WTC11 (cell line): ENCODE data around the gene TMEM218. TPM values are rescaled to one million over a fixed set of nuclear protein-coding genes. Genes with fewer than 3 reads are reported as not detected.

ENCODE experiments used
- ATAC-seq: fragments of 200-7000 bp; cut with Tn5 transposase; 2 replicates; pipeline ENCODE4 v1.10.0; 2021; ENCODE audit warnings: mild to moderate bottlenecking, moderate library complexity
- CTCF ChIA-PET: fragments of 300-600 bp; sonication (Branson Sonifier 250); formaldehyde crosslinking; loops from one replicate; lab custom pipeline; 2021; ENCODE audit warnings: antibody characterized with exemption; lab: Charles Lee
- POLR2A ChIA-PET: fragments of 350-600 bp; sonication (Branson Sonifier 250); formaldehyde crosslinking; loops from one replicate; lab custom pipeline; 2021; ENCODE audit warnings: antibody characterized with exemption; lab: Charles Lee
- DNase-seq: peaks from one replicate; pipeline ENCODE4 v3.0.0; 2021; ENCODE audit warnings: low spot score
- H3K27ac Mint-ChIP-seq: 2 replicates; pipeline ENCODE4 v1.8.0; 2021; ENCODE audit warnings: mixed read lengths
- H3K27me3 Mint-ChIP-seq: 2 replicates; pipeline ENCODE4 v1.8.0; 2021; ENCODE audit warnings: low read depth, mild to moderate bottlenecking, moderate library complexity, mixed read lengths
- H3K36me3 Mint-ChIP-seq: 2 replicates; pipeline ENCODE4 v1.8.0; 2021; ENCODE audit warnings: mixed read lengths
- H3K4me1 Mint-ChIP-seq: 2 replicates; pipeline ENCODE4 v1.8.0; 2022; ENCODE audit warnings: mixed read lengths
- H3K4me3 Mint-ChIP-seq: 2 replicates; pipeline ENCODE4 v1.8.0; 2021; ENCODE audit warnings: mild to moderate bottlenecking, moderate library complexity, mixed read lengths
- H3K9me3 Mint-ChIP-seq: 2 replicates; pipeline ENCODE4 v1.8.0; 2021; ENCODE audit warnings: mixed read lengths
- ELF4 ChIP-seq: sonication (generic); formaldehyde crosslinking; IDR thresholded peaks from 2 replicates; pipeline ENCODE4 v1.8.1; 2022; ENCODE audit warnings: low read depth, mild to moderate bottlenecking, moderate library complexity, missing genetic modification reagents
- FOXK1 ChIP-seq: sonication (generic); formaldehyde crosslinking; IDR thresholded peaks from 2 replicates; pipeline ENCODE4 v1.8.0; 2022; ENCODE audit warnings: mild to moderate bottlenecking, moderate library complexity, missing genetic modification reagents
- HMGA2 ChIP-seq: fragments of 250-450 bp; sonication (Bioruptor Pico); IDR thresholded peaks from 2 replicates; pipeline ENCODE4 v1.4.0; 2021; ENCODE audit warnings: mild to moderate bottlenecking, moderate library complexity
- IRF2 ChIP-seq: sonication (generic); formaldehyde crosslinking; IDR thresholded peaks from 2 replicates; pipeline ENCODE4 v1.8.0; 2022; ENCODE audit warnings: low read depth, missing genetic modification reagents, borderline replicate concordance
- KAT7 ChIP-seq: sonication (generic); formaldehyde crosslinking; IDR thresholded peaks from 2 replicates; pipeline ENCODE4 v1.8.1; 2023; ENCODE audit warnings: missing genetic modification reagents, mild to moderate bottlenecking, borderline replicate concordance
- MYBL2 ChIP-seq: sonication (generic); formaldehyde crosslinking; IDR thresholded peaks from 2 replicates; pipeline ENCODE4 v1.8.1; 2023; ENCODE audit warnings: mild to moderate bottlenecking, moderate library complexity, missing genetic modification reagents
- NFE2L1 ChIP-seq: sonication (generic); formaldehyde crosslinking; IDR thresholded peaks from 2 replicates; pipeline ENCODE4 v1.8.1; 2023; ENCODE audit warnings: missing genetic modification reagents
- NFYB ChIP-seq: sonication (generic); formaldehyde crosslinking; conservative IDR thresholded peaks from 2 replicates; pipeline ENCODE4 v1.8.0; 2022; ENCODE audit warnings: low read depth, missing genetic modification reagents
- TEAD1 ChIP-seq: sonication (generic); formaldehyde crosslinking; IDR thresholded peaks from 2 replicates; pipeline ENCODE4 v1.8.0; 2022; ENCODE audit warnings: mild to moderate bottlenecking, missing genetic modification reagents
- TEAD4 ChIP-seq: sonication (generic); formaldehyde crosslinking; IDR thresholded peaks from 2 replicates; pipeline ENCODE4 v1.8.0; 2022; ENCODE audit warnings: mild to moderate bottlenecking, missing genetic modification reagents
- ZBTB21 ChIP-seq: sonication (generic); formaldehyde crosslinking; IDR thresholded peaks from 2 replicates; pipeline ENCODE4 v1.8.1; 2023; ENCODE audit warnings: mild to moderate bottlenecking, missing genetic modification reagents, borderline replicate concordance
- ZNF396 ChIP-seq: fragments of 250-450 bp; sonication (Bioruptor Pico); IDR thresholded peaks from 2 replicates; pipeline ENCODE4 v1.8.0; 2021; ENCODE audit warnings: mild to moderate bottlenecking, moderate library complexity, borderline replicate concordance
- total RNA-seq: library from RNA; stranded (reverse); gene quantifications from 3 replicates; pipeline ENCODE4 v1.2.3, GENCODE V29; 2021
- TF ChIP-seq, protein P1 (sequence below): sonication (generic); formaldehyde crosslinking; IDR thresholded peaks from 2 replicates; pipeline ENCODE4 v1.8.0; 2022; ENCODE audit warnings: missing genetic modification reagents
- TF ChIP-seq, protein P2 (sequence below): sonication (generic); formaldehyde crosslinking; IDR thresholded peaks from 2 replicates; pipeline ENCODE4 v1.8.1; 2023; ENCODE audit warnings: mild to moderate bottlenecking, missing genetic modification reagents, borderline replicate concordance
- TF ChIP-seq, protein P3 (sequence below): sonication (generic); formaldehyde crosslinking; IDR thresholded peaks from 2 replicates; pipeline ENCODE4 v1.8.0; 2023; ENCODE audit warnings: mild to moderate bottlenecking, missing genetic modification reagents
- TF ChIP-seq, protein P4 (sequence below): fragments of 250-450 bp; sonication (Bioruptor Pico); IDR thresholded peaks from 2 replicates; pipeline ENCODE4 v1.9.0; 2021; ENCODE audit warnings: mild to moderate bottlenecking
- TF ChIP-seq, protein P5 (sequence below): fragments of 200-600 bp; IDR thresholded peaks from 2 replicates; pipeline ENCODE4 v1.8.0; 2022; ENCODE audit warnings: antibody characterized with exemption
- TF ChIP-seq, protein P6 (sequence below): sonication (generic); formaldehyde crosslinking; IDR thresholded peaks from 2 replicates; pipeline ENCODE4 v1.8.1; 2023; ENCODE audit warnings: mild to moderate bottlenecking, missing genetic modification reagents
- TF ChIP-seq, protein P7 (sequence below): sonication (generic); formaldehyde crosslinking; IDR thresholded peaks from 2 replicates; pipeline ENCODE4 v1.8.1; 2022; ENCODE audit warnings: low read depth, mild to moderate bottlenecking, moderate library complexity, missing genetic modification reagents, borderline replicate concordance

The TMEM218 gene
- total RNA-seq, 1 experiment from 2014 or later, result 10.3 TPM

DNA sequence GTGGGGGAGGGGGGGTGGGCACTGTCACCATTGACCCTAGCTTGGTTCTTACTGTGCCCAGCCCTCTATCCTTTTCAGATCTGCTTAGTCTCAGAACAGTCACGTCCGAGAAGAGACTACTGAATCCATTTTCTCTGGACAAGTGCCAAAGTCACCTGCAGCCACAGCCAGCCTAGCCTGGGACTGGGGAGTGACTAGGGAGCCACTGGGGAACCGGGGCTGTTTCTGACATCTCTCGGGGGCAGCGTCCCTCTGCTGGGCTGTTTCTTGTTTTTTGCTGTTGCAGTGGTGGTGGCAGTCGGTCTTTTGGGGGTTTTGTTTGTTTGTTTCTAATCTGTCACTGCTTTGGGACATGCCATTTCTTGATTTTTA lies 39.6 kb downstream of the TMEM218 start (continued):
- TF ChIP-seq, protein P1, sequence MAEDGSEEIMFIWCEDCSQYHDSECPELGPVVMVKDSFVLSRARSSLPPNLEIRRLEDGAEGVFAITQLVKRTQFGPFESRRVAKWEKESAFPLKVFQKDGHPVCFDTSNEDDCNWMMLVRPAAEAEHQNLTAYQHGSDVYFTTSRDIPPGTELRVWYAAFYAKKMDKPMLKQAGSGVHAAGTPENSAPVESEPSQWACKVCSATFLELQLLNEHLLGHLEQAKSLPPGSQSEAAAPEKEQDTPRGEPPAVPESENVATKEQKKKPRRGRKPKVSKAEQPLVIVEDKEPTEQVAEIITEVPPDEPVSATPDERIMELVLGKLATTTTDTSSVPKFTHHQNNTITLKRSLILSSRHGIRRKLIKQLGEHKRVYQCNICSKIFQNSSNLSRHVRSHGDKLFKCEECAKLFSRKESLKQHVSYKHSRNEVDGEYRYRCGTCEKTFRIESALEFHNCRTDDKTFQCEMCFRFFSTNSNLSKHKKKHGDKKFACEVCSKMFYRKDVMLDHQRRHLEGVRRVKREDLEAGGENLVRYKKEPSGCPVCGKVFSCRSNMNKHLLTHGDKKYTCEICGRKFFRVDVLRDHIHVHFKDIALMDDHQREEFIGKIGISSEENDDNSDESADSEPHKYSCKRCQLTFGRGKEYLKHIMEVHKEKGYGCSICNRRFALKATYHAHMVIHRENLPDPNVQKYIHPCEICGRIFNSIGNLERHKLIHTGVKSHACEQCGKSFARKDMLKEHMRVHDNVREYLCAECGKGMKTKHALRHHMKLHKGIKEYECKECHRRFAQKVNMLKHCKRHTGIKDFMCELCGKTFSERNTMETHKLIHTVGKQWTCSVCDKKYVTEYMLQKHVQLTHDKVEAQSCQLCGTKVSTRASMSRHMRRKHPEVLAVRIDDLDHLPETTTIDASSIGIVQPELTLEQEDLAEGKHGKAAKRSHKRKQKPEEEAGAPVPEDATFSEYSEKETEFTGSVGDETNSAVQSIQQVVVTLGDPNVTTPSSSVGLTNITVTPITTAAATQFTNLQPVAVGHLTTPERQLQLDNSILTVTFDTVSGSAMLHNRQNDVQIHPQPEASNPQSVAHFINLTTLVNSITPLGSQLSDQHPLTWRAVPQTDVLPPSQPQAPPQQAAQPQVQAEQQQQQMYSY (CRISPR knock-in tag), result no peak
- no peak for TF ChIP-seq FOXK1 (CRISPR knock-in tag)
- no peak for TF ChIP-seq NFE2L1 (CRISPR knock-in tag)
- TF ChIP-seq, protein P2, sequence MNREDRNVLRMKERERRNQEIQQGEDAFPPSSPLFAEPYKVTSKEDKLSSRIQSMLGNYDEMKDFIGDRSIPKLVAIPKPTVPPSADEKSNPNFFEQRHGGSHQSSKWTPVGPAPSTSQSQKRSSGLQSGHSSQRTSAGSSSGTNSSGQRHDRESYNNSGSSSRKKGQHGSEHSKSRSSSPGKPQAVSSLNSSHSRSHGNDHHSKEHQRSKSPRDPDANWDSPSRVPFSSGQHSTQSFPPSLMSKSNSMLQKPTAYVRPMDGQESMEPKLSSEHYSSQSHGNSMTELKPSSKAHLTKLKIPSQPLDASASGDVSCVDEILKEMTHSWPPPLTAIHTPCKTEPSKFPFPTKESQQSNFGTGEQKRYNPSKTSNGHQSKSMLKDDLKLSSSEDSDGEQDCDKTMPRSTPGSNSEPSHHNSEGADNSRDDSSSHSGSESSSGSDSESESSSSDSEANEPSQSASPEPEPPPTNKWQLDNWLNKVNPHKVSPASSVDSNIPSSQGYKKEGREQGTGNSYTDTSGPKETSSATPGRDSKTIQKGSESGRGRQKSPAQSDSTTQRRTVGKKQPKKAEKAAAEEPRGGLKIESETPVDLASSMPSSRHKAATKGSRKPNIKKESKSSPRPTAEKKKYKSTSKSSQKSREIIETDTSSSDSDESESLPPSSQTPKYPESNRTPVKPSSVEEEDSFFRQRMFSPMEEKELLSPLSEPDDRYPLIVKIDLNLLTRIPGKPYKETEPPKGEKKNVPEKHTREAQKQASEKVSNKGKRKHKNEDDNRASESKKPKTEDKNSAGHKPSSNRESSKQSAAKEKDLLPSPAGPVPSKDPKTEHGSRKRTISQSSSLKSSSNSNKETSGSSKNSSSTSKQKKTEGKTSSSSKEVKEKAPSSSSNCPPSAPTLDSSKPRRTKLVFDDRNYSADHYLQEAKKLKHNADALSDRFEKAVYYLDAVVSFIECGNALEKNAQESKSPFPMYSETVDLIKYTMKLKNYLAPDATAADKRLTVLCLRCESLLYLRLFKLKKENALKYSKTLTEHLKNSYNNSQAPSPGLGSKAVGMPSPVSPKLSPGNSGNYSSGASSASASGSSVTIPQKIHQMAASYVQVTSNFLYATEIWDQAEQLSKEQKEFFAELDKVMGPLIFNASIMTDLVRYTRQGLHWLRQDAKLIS (CRISPR knock-in tag), result no peak
- TF ChIP-seq ZBTB21 (CRISPR knock-in tag), result no peak
- no peak for TF ChIP-seq TEAD1 (CRISPR knock-in tag)
- TF ChIP-seq IRF2, result no peak

DNA sequence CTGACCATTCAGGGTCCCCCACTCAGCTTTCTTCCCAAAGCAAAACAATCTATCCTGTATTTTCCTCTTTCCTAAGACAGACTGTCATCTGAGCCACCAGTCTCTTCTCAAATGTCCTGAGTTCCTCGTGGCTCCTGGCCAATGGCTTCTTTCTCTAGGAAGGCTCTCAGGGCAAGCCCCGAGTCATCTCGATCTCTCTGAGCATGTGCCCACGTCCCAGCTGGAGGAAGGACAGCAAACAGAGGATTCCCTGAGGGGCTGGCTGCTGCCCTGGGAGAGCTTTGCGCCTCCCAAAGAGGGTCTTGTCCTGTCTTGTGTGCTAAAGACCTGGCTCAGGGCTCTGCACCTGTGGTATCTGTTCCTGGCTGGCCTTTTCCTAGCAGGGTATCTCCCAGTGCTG lies 40.0 kb downstream of the TMEM218 start:
- POLR2A ChIA-PET, result no interaction called here
- Mint-ChIP-seq H3K9me3 (no peaks in the 10 kb centered on the region), H3K4me1 (peaks cover 16% of the 10 kb centered on the region), H3K27me3 (peaks cover under 1% of the 10 kb centered on the region; the same call in 1 of the 2 replicates), H3K4me3 (no peak overlapping the region), H3K36me3 (no peaks in the 10 kb centered on the region), H3K27ac (no peak overlapping the region)
- ATAC-seq (no peak), DNase-seq (no peak)
- no peak for TF ChIP-seq TEAD4 (CRISPR knock-in tag)
- no peak for TF ChIP-seq KAT7 (CRISPR knock-in tag)
- TF ChIP-seq NFYB (CRISPR knock-in tag), result no peak
- TF ChIP-seq, protein P3, sequence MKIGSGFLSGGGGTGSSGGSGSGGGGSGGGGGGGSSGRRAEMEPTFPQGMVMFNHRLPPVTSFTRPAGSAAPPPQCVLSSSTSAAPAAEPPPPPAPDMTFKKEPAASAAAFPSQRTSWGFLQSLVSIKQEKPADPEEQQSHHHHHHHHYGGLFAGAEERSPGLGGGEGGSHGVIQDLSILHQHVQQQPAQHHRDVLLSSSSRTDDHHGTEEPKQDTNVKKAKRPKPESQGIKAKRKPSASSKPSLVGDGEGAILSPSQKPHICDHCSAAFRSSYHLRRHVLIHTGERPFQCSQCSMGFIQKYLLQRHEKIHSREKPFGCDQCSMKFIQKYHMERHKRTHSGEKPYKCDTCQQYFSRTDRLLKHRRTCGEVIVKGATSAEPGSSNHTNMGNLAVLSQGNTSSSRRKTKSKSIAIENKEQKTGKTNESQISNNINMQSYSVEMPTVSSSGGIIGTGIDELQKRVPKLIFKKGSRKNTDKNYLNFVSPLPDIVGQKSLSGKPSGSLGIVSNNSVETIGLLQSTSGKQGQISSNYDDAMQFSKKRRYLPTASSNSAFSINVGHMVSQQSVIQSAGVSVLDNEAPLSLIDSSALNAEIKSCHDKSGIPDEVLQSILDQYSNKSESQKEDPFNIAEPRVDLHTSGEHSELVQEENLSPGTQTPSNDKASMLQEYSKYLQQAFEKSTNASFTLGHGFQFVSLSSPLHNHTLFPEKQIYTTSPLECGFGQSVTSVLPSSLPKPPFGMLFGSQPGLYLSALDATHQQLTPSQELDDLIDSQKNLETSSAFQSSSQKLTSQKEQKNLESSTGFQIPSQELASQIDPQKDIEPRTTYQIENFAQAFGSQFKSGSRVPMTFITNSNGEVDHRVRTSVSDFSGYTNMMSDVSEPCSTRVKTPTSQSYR, result no peak
- TF ChIP-seq HMGA2 (CRISPR knock-in tag), result no peak
- TF ChIP-seq, protein P4, sequence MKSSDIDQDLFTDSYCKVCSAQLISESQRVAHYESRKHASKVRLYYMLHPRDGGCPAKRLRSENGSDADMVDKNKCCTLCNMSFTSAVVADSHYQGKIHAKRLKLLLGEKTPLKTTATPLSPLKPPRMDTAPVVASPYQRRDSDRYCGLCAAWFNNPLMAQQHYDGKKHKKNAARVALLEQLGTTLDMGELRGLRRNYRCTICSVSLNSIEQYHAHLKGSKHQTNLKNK (CRISPR knock-in tag), result no peak
- TF ChIP-seq, protein P5, sequence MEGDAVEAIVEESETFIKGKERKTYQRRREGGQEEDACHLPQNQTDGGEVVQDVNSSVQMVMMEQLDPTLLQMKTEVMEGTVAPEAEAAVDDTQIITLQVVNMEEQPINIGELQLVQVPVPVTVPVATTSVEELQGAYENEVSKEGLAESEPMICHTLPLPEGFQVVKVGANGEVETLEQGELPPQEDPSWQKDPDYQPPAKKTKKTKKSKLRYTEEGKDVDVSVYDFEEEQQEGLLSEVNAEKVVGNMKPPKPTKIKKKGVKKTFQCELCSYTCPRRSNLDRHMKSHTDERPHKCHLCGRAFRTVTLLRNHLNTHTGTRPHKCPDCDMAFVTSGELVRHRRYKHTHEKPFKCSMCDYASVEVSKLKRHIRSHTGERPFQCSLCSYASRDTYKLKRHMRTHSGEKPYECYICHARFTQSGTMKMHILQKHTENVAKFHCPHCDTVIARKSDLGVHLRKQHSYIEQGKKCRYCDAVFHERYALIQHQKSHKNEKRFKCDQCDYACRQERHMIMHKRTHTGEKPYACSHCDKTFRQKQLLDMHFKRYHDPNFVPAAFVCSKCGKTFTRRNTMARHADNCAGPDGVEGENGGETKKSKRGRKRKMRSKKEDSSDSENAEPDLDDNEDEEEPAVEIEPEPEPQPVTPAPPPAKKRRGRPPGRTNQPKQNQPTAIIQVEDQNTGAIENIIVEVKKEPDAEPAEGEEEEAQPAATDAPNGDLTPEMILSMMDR, result no peak
- TF ChIP-seq, protein P6, sequence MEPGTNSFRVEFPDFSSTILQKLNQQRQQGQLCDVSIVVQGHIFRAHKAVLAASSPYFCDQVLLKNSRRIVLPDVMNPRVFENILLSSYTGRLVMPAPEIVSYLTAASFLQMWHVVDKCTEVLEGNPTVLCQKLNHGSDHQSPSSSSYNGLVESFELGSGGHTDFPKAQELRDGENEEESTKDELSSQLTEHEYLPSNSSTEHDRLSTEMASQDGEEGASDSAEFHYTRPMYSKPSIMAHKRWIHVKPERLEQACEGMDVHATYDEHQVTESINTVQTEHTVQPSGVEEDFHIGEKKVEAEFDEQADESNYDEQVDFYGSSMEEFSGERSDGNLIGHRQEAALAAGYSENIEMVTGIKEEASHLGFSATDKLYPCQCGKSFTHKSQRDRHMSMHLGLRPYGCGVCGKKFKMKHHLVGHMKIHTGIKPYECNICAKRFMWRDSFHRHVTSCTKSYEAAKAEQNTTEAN, result no peak
- no peak for TF ChIP-seq ELF4
- no peak for TF ChIP-seq ZNF396 (CRISPR knock-in tag)
- no peak for TF ChIP-seq MYBL2
- TF ChIP-seq, protein P7, sequence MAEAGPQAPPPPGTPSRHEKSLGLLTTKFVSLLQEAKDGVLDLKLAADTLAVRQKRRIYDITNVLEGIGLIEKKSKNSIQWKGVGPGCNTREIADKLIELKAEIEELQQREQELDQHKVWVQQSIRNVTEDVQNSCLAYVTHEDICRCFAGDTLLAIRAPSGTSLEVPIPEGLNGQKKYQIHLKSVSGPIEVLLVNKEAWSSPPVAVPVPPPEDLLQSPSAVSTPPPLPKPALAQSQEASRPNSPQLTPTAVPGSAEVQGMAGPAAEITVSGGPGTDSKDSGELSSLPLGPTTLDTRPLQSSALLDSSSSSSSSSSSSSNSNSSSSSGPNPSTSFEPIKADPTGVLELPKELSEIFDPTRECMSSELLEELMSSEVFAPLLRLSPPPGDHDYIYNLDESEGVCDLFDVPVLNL (CRISPR knock-in tag), result no peak
- CTCF ChIA-PET, result interaction anchor here (1.0 to 3.0 kb wide), 4 partner anchors 14 to 205 kb away, joined by 3 to 14 read pairs (median 8); no protein-coding TSS in a partner anchor
